ENCODE results near the gene NOSIP.
"Not testable (repeated sequence)": the region's sequence is repeated elsewhere in the genome, so short reads cannot be mapped to it uniquely, and the experiment has no call there.

Gene NOSIP, protein sequence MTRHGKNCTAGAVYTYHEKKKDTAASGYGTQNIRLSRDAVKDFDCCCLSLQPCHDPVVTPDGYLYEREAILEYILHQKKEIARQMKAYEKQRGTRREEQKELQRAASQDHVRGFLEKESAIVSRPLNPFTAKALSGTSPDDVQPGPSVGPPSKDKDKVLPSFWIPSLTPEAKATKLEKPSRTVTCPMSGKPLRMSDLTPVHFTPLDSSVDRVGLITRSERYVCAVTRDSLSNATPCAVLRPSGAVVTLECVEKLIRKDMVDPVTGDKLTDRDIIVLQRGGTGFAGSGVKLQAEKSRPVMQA

DNA sequence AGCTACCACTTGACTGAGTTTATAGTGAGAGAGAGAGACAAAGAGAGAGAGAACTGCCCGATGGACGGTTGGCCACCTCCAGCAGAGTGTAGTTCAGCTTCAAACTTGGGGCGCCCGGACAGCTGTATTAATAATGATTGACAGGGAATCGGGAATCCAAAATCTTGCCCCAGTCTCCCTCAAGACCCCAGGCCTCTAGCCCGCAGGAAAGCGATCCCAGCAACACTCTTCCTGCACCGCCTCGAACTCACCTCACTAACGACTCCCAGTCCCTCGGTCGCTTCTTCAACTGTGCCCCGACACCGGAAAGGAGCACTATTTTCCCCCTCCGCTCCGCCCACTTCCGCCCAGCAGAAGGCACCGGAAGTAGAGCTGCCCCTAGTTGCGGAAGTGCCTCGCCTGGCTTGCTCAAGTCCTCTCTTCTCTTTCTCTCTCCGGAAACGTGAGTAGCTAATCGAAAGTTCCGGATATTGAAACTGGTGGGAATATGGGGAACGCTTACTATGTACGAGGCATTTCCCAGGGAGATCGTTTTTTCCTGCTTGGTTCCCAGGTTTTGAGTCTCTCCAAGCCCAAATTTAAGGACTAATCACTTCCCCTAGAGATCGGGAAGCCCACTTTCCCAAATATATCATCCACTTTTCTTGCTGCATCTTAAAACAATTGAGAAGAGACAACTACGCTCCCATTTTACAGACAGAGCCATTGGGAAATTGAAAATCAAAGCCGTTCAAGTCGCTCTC is at the start of gene NOSIP:
Gene NOSIP, minus strand, starts transcription at position 293 of the 743 bp plus-strand sequence. CDS start 19,865 bp downstream, outside the sequence.
- no peaks in the 10 kb centered on the region for H3K9me3 ChIP-seq
- H3K4me1 ChIP-seq (ENCODE audit: control insufficient read depth in 1 of 2, insufficient read depth in 1 of 2, low read depth in 1 of 2, low read length in 1 of 2): peaks cover 20 to 21% of the 10 kb centered on the region in 2 experiments
- H3K36me3 ChIP-seq: peaks cover 12% of the 10 kb centered on the region
- peak within 1 kb of the TSS; percentile 83 to 89 for H3K4me3 ChIP-seq (ENCODE audit: low read depth in 1 of 2, low read length in 1 of 2)
- no peaks in the 10 kb centered on the region for H3K27me3 ChIP-seq
- peak within 1 kb of the TSS; percentile 85 for H3K27ac ChIP-seq
- TF ChIP-seq, protein P1, sequence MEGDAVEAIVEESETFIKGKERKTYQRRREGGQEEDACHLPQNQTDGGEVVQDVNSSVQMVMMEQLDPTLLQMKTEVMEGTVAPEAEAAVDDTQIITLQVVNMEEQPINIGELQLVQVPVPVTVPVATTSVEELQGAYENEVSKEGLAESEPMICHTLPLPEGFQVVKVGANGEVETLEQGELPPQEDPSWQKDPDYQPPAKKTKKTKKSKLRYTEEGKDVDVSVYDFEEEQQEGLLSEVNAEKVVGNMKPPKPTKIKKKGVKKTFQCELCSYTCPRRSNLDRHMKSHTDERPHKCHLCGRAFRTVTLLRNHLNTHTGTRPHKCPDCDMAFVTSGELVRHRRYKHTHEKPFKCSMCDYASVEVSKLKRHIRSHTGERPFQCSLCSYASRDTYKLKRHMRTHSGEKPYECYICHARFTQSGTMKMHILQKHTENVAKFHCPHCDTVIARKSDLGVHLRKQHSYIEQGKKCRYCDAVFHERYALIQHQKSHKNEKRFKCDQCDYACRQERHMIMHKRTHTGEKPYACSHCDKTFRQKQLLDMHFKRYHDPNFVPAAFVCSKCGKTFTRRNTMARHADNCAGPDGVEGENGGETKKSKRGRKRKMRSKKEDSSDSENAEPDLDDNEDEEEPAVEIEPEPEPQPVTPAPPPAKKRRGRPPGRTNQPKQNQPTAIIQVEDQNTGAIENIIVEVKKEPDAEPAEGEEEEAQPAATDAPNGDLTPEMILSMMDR (IDR thresholded peaks at IDR 0.05): peak; percentile 22

- H3K36me3 ChIP-seq: peaks cover 40% of the 10 kb centered on the region
- H3K27ac ChIP-seq: no peak overlapping the region
- no peaks in the 10 kb centered on the region for H3K27me3 ChIP-seq
- no peaks in the 10 kb centered on the region for H3K4me1 ChIP-seq (ENCODE audit: control insufficient read depth in 1 of 2, insufficient read depth in 1 of 2, low read depth in 1 of 2, low read length in 1 of 2)
- H3K4me3 ChIP-seq (ENCODE audit: low read depth in 1 of 2, low read length in 1 of 2): no peak overlapping the region
- no peaks in the 10 kb centered on the region for H3K9me3 ChIP-seq
- TF ChIP-seq, protein P1 (IDR thresholded peaks at IDR 0.05): no peak
Observed at GRCh38 chr19:49629659-49630058, 49.3 kb upstream of the NOSIP start.

- Histone ChIP-seq H3K4me1 (ENCODE audit: control insufficient read depth in 1 of 2, insufficient read depth in 1 of 2, low read depth in 1 of 2, low read length in 1 of 2) (no peaks in the 10 kb centered on the region), H3K36me3 (peaks cover 52% of the 10 kb centered on the region), H3K9me3 (no peaks in the 10 kb centered on the region)
Observed at GRCh38 chr19:49626226-49626625, 45.9 kb upstream of the NOSIP start.

GRCh38 chr19:49624967-49625910 is 44.9 kb upstream of the NOSIP start:
- Histone ChIP-seq H3K27me3 (no peaks in the 10 kb centered on the region), H3K27ac (no peak overlapping the region), H3K4me1 (ENCODE audit: control insufficient read depth in 1 of 2, insufficient read depth in 1 of 2, low read depth in 1 of 2, low read length in 1 of 2) (no peaks in the 10 kb centered on the region), H3K36me3 (peaks cover 61% of the 10 kb centered on the region), H3K9me3 (no peaks in the 10 kb centered on the region), H3K4me3 (ENCODE audit: low read depth in 1 of 2, low read length in 1 of 2) (no peak overlapping the region)
- TF ChIP-seq, protein P1 (IDR thresholded peaks at IDR 0.05): no peak

More at GRCh38 chr19:49626226-49626625, 45.9 kb upstream of the NOSIP start:
- Histone ChIP-seq H3K4me3 (ENCODE audit: low read depth in 1 of 2, low read length in 1 of 2) (no peak overlapping the region), H3K27ac (no peak overlapping the region), H3K27me3 (no peaks in the 10 kb centered on the region)
- TF ChIP-seq, protein P1 (IDR thresholded peaks at IDR 0.05): no peak

- peaks cover 74% of the 10 kb centered on the region for H3K36me3 ChIP-seq
- H3K27me3 ChIP-seq; H3K4me1 ChIP-seq (ENCODE audit: control insufficient read depth in 1 of 2, insufficient read depth in 1 of 2, low read depth in 1 of 2, low read length in 1 of 2): not testable (repeated sequence)
Observed at GRCh38 chr19:49617860-49618259, 37.5 kb upstream of the NOSIP start.

More at GRCh38 chr19:49617860-49618259, 37.5 kb upstream of the NOSIP start:
- not testable (repeated sequence) for H3K9me3 ChIP-seq; H3K27ac ChIP-seq; H3K4me3 ChIP-seq (ENCODE audit: low read depth in 1 of 2, low read length in 1 of 2)
